OCI-LY1 (cell line): ENCODE results near the gene ENTPD2.

Experiments used
- H2AFZ ChIP-seq: fragments of 200-600 bp; sonication (generic), shearing (Covaris generic); 2 replicates; pipeline ENCODE4 v1.6.0; 2014; ENCODE audit warnings: antibody characterized with exemption, mild to moderate bottlenecking, low read length
- H3F3A ChIP-seq: fragments of 200-600 bp; sonication (generic), shearing (Covaris generic); 2 replicates; pipeline ENCODE4 v1.6.0; 2014; ENCODE audit warnings: mild to moderate bottlenecking, antibody characterized with exemption, low read length, moderate library complexity; ENCODE audit not compliant: insufficient read depth
- H3K27ac ChIP-seq: fragments of 200-600 bp; sonication (generic); 2 replicates; pipeline ENCODE4 v1.5.1; 2014; ENCODE audit warnings: low read length, mixed run types, mild to moderate bottlenecking, low read depth; ENCODE audit not compliant: poor library complexity, severe bottlenecking
- H3K27me3 ChIP-seq: fragments of 200-600 bp; sonication (generic); 2 replicates; pipeline ENCODE4 v1.6.0; 2014; ENCODE audit warnings: antibody characterized with exemption, mild to moderate bottlenecking, low read length, moderate library complexity; ENCODE audit not compliant: insufficient read depth
- H3K36me3 ChIP-seq: fragments of 200-600 bp; sonication (generic); 2 replicates; pipeline ENCODE4 v1.6.1; 2014; ENCODE audit warnings: mild to moderate bottlenecking, antibody characterized with exemption, low read length, moderate library complexity, mixed read lengths; ENCODE audit not compliant: insufficient read depth
- H3K4me1 ChIP-seq: fragments of 200-600 bp; sonication (generic); 2 replicates; pipeline ENCODE4 v1.5.1; 2014; ENCODE audit warnings: mild to moderate bottlenecking, low read length, moderate library complexity; ENCODE audit not compliant: insufficient read depth, severe bottlenecking
- H3K4me2 ChIP-seq: fragments of 200-600 bp; sonication (generic), shearing (Covaris generic); 2 replicates; pipeline ENCODE4 v1.6.1; 2014; ENCODE audit warnings: low read length
- H3K4me3 ChIP-seq: fragments of 200-600 bp; sonication (generic); 2 replicates; pipeline ENCODE4 v1.5.1; 2014; ENCODE audit warnings: low read length, low read depth, mild to moderate bottlenecking, mixed read lengths; ENCODE audit not compliant: poor library complexity, severe bottlenecking
- H3K79me2 ChIP-seq: fragments of 200-600 bp; shearing (Covaris generic); 2 replicates; pipeline ENCODE4 v1.6.1; 2016; ENCODE audit warnings: mixed run types, low read length, mixed read lengths; ENCODE audit not compliant: insufficient read depth
- H3K9ac ChIP-seq: fragments of 200-600 bp; sonication (generic), shearing (Covaris generic); 2 replicates; pipeline ENCODE4 v1.6.1; 2014; ENCODE audit warnings: mild to moderate bottlenecking, low read length, mixed read lengths
- H3K9me2 ChIP-seq: fragments of 200-600 bp; sonication (generic), shearing (Covaris generic); 2 replicates; pipeline ENCODE4 v1.6.1; 2014; ENCODE audit warnings: low read depth, mild to moderate bottlenecking, low read length, mixed read lengths
- H3K9me3 ChIP-seq: fragments of 200-600 bp; shearing (Covaris generic); 2 replicates; pipeline ENCODE4 v1.6.1; 2014; ENCODE audit warnings: low read length, mixed read lengths
- H4K20me1 ChIP-seq: fragments of 200-600 bp; sonication (generic), shearing (Covaris generic); 2 replicates; pipeline ENCODE4 v1.6.0; 2016; ENCODE audit warnings: mild to moderate bottlenecking, low read length; ENCODE audit not compliant: insufficient read depth
- CTCF ChIP-seq: fragments of 200-600 bp; sonication (generic), shearing (Covaris generic); IDR thresholded peaks from 2 replicates; pipeline ENCODE4 v1.5.1; 2017; ENCODE audit warnings: mild to moderate bottlenecking, antibody characterized with exemption, low read length, moderate library complexity, mixed read lengths
- EZH2 ChIP-seq: fragments of 200-600 bp; sonication (generic), shearing (Covaris generic); IDR thresholded peaks from 2 replicates; pipeline ENCODE4 v1.8.0; 2017; ENCODE audit warnings: borderline replicate concordance, mixed run types, mild to moderate bottlenecking, antibody characterized with exemption, low read length, moderate library complexity, mixed read lengths

The ENTPD2 gene

GRCh38 chr9:137019891-137020683 is 33.8 kb downstream of the ENTPD2 start:
- Histone ChIP-seq H3K36me3 (no peaks in the 10 kb centered on the region), H2AFZ (no peak overlapping the region), H3K9ac (no peak overlapping the region), H4K20me1 (no peaks in the 10 kb centered on the region), H3K4me2 (no peak overlapping the region), H3K4me1 (peaks cover under 1% of the 10 kb centered on the region), H3F3A (no peaks in the 10 kb centered on the region), H3K79me2 (no peaks in the 10 kb centered on the region), H3K9me3 (no peaks in the 10 kb centered on the region), H3K27me3 (no peaks in the 10 kb centered on the region), H3K9me2 (no peaks in the 10 kb centered on the region), H3K4me3 (no peak overlapping the region), H3K27ac (no peak overlapping the region)
- no peak for TF ChIP-seq EZH2
- no peak for TF ChIP-seq CTCF

DNA sequence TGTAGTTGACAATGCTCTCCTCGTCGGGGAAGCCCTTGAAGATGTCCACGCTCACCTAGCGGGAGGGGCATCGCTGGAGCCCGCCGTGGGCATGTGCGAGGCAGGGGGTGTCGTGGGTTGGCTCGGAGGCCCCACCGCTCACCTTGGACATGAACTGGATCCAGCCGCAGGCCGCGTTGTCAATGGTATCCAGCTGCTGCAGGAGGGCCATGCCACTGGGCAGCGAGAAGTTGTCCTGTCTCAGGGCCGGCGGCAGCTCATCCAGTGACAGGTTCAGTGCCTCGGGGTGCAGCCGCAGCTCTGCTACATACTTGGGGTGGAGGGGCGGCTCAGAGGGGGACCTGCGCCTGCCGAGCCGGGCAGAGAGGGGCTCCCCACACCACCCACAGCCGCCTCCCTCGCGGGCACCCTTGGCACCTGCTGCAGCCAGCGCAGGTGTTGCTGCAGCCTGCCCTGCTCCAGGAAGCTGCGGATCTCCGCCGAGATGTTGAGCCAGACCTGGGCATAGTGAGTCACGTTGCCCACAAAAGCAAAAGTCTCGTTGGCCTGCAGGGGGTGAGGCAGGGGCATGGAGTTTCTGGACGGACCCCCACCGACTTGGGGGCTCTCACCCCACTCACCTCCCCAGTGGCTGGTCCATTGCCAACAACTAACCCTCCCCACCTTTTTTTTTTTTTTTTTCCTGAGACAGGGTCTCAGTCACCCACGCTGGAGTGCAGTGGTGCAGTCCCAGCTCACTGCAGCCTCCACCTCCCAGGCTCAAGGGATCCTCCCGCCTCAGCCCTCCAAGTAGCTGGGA is 34.9 kb downstream of the ENTPD2 start:
- H3K9ac ChIP-seq = no peak overlapping the region
- H3F3A ChIP-seq = no peaks in the 10 kb centered on the region
- H2AFZ ChIP-seq = no peak overlapping the region
- no peaks in the 10 kb centered on the region for H3K79me2 ChIP-seq
- no peak overlapping the region for H3K4me3 ChIP-seq
- H4K20me1 ChIP-seq = no peaks in the 10 kb centered on the region
- TF ChIP-seq CTCF (no peak), EZH2 (no peak)
- H3K27ac ChIP-seq = no peak overlapping the region
- no peak overlapping the region for H3K4me2 ChIP-seq
- H3K36me3 ChIP-seq = no peaks in the 10 kb centered on the region
- no peaks in the 10 kb centered on the region for H3K9me3 ChIP-seq
- no peaks in the 10 kb centered on the region for H3K27me3 ChIP-seq
- H3K9me2 ChIP-seq = no peaks in the 10 kb centered on the region
- H3K4me1 ChIP-seq = no peaks in the 10 kb centered on the region

GRCh38 chr9:137017791-137018497 is 35.9 kb downstream of the ENTPD2 start:
- Histone ChIP-seq H3K36me3 (no peaks in the 10 kb centered on the region), H2AFZ (no peak overlapping the region), H3K4me2 (no peak overlapping the region), H3K4me3 (no peak overlapping the region), H3K9me3 (no peaks in the 10 kb centered on the region), H3F3A (no peaks in the 10 kb centered on the region), H3K27me3 (no peaks in the 10 kb centered on the region), H3K27ac (no peak overlapping the region), H3K79me2 (no peaks in the 10 kb centered on the region), H4K20me1 (no peaks in the 10 kb centered on the region), H3K4me1 (no peaks in the 10 kb centered on the region), H3K9ac (no peak overlapping the region), H3K9me2 (no peaks in the 10 kb centered on the region)
- no peak for TF ChIP-seq CTCF
- TF ChIP-seq EZH2 = no peak
